Neural progenitor cell (in vitro differentiated cells): ENCODE data around the gene CDCA4.

ENCODE experiments used
- EZH2 ChIP-seq: fragments of 200-600 bp; sonication (generic); IDR thresholded peaks from 2 replicates; pipeline ENCODE4 v1.6.1; 2017; ENCODE audit warnings: antibody characterized with exemption, mild to moderate bottlenecking, moderate library complexity
- TF ChIP-seq, protein P1 (sequence below): fragments of 200-600 bp; sonication (generic); IDR thresholded peaks from 2 replicates; pipeline ENCODE4 v1.5.1; 2017; ENCODE audit warnings: antibody characterized with exemption, mild to moderate bottlenecking

DNA sequence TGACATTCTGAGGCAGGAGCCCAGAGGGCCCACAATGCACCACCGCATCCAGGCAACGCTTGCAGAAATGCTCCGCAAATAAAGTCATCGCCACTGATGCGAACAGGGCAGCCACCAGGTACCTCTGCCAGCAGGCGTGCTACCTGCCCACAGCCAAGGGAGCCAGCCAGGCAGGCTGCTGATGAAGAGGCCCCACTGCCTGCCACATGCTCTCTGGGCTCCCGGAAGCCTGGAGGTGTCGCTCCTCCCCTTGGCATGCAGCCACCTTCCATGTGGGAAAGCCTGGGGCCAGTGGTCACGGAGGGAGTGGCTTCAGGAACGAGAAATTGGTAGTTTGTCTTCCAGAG is 29.6 kb upstream of the CDCA4 start:
- no peak for TF ChIP-seq EZH2
- TF ChIP-seq, protein P1, sequence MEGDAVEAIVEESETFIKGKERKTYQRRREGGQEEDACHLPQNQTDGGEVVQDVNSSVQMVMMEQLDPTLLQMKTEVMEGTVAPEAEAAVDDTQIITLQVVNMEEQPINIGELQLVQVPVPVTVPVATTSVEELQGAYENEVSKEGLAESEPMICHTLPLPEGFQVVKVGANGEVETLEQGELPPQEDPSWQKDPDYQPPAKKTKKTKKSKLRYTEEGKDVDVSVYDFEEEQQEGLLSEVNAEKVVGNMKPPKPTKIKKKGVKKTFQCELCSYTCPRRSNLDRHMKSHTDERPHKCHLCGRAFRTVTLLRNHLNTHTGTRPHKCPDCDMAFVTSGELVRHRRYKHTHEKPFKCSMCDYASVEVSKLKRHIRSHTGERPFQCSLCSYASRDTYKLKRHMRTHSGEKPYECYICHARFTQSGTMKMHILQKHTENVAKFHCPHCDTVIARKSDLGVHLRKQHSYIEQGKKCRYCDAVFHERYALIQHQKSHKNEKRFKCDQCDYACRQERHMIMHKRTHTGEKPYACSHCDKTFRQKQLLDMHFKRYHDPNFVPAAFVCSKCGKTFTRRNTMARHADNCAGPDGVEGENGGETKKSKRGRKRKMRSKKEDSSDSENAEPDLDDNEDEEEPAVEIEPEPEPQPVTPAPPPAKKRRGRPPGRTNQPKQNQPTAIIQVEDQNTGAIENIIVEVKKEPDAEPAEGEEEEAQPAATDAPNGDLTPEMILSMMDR = no peak
